ENCODE results near the gene PRTG. TPM values are rescaled to one million over a fixed set of nuclear protein-coding genes. Genes with fewer than 3 reads are reported as not detected.

The PRTG gene
- total RNA-seq, 1 donor from 2014 or later: 334 TPM

- TF ChIP-seq CTCF (conservative IDR thresholded peaks at IDR 0.05): no peak
- Mint-ChIP-seq H3K4me1 (peaks cover 88% of the 10 kb centered on the region), H3K27ac (ENCODE audit: unreplicated experiment) (peak overlapping the region; percentile 73), H3K27me3 (ENCODE audit: low read depth) (no peaks in the 10 kb centered on the region), H3K36me3 (ENCODE audit: low read depth) (peaks cover 17% of the 10 kb centered on the region), H3K9me3 (peaks cover 3% of the 10 kb centered on the region), H3K4me3 (peak overlapping the region; percentile 56)
- no peak for DNase-seq (ENCODE audit: low read depth, low spot score)
Measured at GRCh38 chr15:55714064-55714463, 28.9 kb downstream of the PRTG start.

GRCh38 chr15:55712363-55712762 is 30.6 kb downstream of the PRTG start:
- DNase-seq (ENCODE audit: low read depth, low spot score): no peak

DNA sequence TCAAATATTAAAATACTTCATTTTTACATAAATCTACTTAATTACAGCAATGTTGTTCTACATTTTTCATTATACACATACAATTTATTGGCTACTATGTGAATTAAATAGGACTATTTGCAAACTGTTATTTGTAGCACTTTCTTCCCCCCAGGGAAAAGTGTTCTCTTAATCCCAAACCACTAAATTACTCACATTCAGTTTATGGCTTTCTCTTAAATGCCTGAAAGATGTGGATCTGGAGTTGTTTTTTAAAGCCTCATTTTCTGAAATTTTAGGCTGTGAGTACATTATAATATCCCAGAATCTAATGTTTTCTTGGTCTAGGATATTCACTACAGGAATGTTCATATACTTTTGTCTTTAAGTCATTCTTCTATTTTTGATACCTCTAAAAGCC is 32.7 kb downstream of the PRTG start:
- no peak overlapping the region for H3K27ac Mint-ChIP-seq (ENCODE audit: unreplicated experiment)
- TF ChIP-seq CTCF (conservative IDR thresholded peaks at IDR 0.05): no peak
- H3K27me3 Mint-ChIP-seq (ENCODE audit: low read depth): no peaks in the 10 kb centered on the region
- no peak for DNase-seq (ENCODE audit: low read depth, low spot score)
- peaks cover 16% of the 10 kb centered on the region for H3K36me3 Mint-ChIP-seq (ENCODE audit: low read depth)
- peaks cover 3% of the 10 kb centered on the region for H3K9me3 Mint-ChIP-seq
- H3K4me3 Mint-ChIP-seq: no peak overlapping the region
- peaks cover 85% of the 10 kb centered on the region for H3K4me1 Mint-ChIP-seq

More at GRCh38 chr15:55712363-55712762, 30.6 kb downstream of the PRTG start:
- H3K4me3 Mint-ChIP-seq: peak overlapping the region; percentile 74
- H3K36me3 Mint-ChIP-seq (ENCODE audit: low read depth): peaks cover 16% of the 10 kb centered on the region
- peak overlapping the region; percentile 60 for H3K27ac Mint-ChIP-seq (ENCODE audit: unreplicated experiment)
- TF ChIP-seq CTCF (conservative IDR thresholded peaks at IDR 0.05): no peak
- H3K4me1 Mint-ChIP-seq: peaks cover 88% of the 10 kb centered on the region
- H3K27me3 Mint-ChIP-seq (ENCODE audit: low read depth): no peaks in the 10 kb centered on the region
- peaks cover 3% of the 10 kb centered on the region for H3K9me3 Mint-ChIP-seq

DNA sequence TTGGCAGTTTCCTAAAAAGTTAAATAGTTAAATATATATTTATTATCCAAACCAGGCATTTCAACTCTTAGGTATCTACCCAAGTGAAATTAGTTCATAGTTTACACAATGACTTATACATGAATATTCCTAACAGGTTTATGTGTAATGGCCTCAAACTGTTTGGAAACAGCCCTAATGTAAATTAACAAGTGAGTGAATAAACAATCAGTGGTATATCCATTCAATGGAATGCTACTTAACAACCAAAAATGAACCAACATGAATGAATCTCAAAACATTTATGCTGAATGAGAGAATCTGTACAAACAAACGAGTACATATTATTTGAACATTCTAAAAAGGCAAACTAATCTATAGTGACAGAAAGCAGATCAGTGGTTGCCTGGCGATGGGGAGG is 33.5 kb downstream of the PRTG start:
- no peak for DNase-seq (ENCODE audit: low read depth, low spot score)
- peaks cover 16% of the 10 kb centered on the region for H3K36me3 Mint-ChIP-seq (ENCODE audit: low read depth)
- H3K4me3 Mint-ChIP-seq: peak overlapping the region; percentile 47
- H3K27me3 Mint-ChIP-seq (ENCODE audit: low read depth): no peaks in the 10 kb centered on the region
- H3K9me3 Mint-ChIP-seq: peaks cover 3% of the 10 kb centered on the region
- no peak for TF ChIP-seq CTCF (conservative IDR thresholded peaks at IDR 0.05)
- no peak overlapping the region for H3K27ac Mint-ChIP-seq (ENCODE audit: unreplicated experiment)
- peaks cover 87% of the 10 kb centered on the region for H3K4me1 Mint-ChIP-seq

DNA sequence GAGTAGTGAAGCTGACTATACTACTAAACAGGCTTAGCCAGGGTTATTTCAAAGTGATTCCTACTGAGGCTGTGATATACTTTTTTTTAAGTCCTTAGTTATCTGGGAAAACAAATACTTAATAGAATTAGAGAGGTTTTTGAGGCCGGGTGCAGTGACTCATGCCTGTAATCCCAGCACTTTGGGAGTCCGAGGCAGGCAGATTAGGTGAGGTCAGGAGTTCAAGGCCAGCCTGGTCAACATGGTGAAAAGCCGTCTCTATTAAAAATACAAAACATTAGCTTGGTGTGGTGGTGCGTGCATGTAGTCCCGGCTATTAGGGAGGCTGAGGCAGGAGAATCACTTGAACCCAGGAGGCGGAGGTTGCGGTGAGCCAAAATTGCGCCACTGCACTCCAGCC is 34.2 kb downstream of the PRTG start:
- Mint-ChIP-seq H3K27ac (ENCODE audit: unreplicated experiment) (no peak overlapping the region), H3K4me1 (peaks cover 87% of the 10 kb centered on the region), H3K4me3 (peak overlapping the region; percentile 40), H3K36me3 (ENCODE audit: low read depth) (peaks cover 16% of the 10 kb centered on the region), H3K27me3 (ENCODE audit: low read depth) (no peaks in the 10 kb centered on the region), H3K9me3 (peaks cover 3% of the 10 kb centered on the region)
- no peak for TF ChIP-seq CTCF (conservative IDR thresholded peaks at IDR 0.05)
- no peak for DNase-seq (ENCODE audit: low read depth, low spot score)

DNA sequence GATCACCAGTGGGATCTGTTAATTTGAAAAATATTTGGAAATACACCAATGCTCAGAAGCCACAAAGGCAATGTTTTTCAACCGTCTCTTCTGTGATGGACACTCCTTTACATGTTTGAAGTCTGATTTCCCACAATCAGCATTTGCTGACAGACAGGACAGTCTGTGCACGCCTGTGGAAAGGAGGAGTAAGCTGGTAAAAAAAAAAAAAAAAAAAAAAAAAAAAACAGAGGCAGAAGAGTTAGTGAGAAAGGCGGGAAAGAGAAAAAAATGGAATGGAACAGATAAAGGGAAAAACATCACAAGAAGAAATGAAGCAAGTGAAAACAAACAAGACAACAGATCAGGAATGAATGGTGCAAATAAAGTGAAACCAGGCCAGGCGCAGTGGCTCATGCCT is 35.0 kb downstream of the PRTG start:
- peak overlapping the region; percentile 66 for H3K4me3 Mint-ChIP-seq
- H3K27me3 Mint-ChIP-seq (ENCODE audit: low read depth): no peaks in the 10 kb centered on the region
- DNase-seq (ENCODE audit: low read depth, low spot score): no peak
- H3K27ac Mint-ChIP-seq (ENCODE audit: unreplicated experiment): peak overlapping the region; percentile 16
- H3K4me1 Mint-ChIP-seq: peaks cover 87% of the 10 kb centered on the region
- peaks cover 16% of the 10 kb centered on the region for H3K36me3 Mint-ChIP-seq (ENCODE audit: low read depth)
- peaks cover 3% of the 10 kb centered on the region for H3K9me3 Mint-ChIP-seq
- TF ChIP-seq CTCF (conservative IDR thresholded peaks at IDR 0.05): no peak

All from neural crest cell (in vitro differentiated cells).